Ovary (tissue), 9 donors: Measurements from ENCODE around the gene TNFRSF9. TPM values are rescaled to one million over a fixed set of nuclear protein-coding genes. Genes with fewer than 3 reads are reported as not detected.
A peak's percentile ranks its signal among the peaks of the same experiment; 100 is the strongest.

Experiments
- DNase-seq, 5 donors: peaks; one replicate each; pipeline ENCODE4 v3.0.0-alpha.2; 2019 to 2020
- H3K27ac ChIP-seq, 2 donors: fragments of 200-600 bp; one replicate each; pipeline versions ENCODE4 v1.5.1 to v1.8.0; 2019 to 2022
- H3K27me3 ChIP-seq: fragments of 200-600 bp; one replicate; pipeline ENCODE4 v1.8.0; 2022
- H3K36me3 ChIP-seq: fragments of 200-600 bp; sonication (generic); one replicate; pipeline ENCODE4 v1.5.1; 2019
- H3K4me1 ChIP-seq: one replicate; pipeline ENCODE4 v1.8.1; 2013; ENCODE audit warnings: mild to moderate bottlenecking, moderate library complexity; ENCODE audit not compliant: insufficient read depth
- H3K4me3 ChIP-seq: fragments of 200-600 bp; sonication (generic); one replicate; pipeline ENCODE4 v1.5.1; 2017
- H3K9me3 ChIP-seq, 2 donors: fragments of 200-600 bp in 1 of 2; sonication (generic) in 1 of 2; one replicate each; pipeline versions ENCODE4 v1.5.1 to v1.8.1; 2013 to 2019; ENCODE audit warnings: mild to moderate bottlenecking in 1 of 2, moderate library complexity in 1 of 2
- CTCF ChIP-seq, 3 donors: fragments of 450-650 bp in 2 of 3; fragments of 200-600 bp in 1 of 3; IDR thresholded peaks; one replicate each; pipeline versions ENCODE4 v1.5.1 to v1.8.0; 2016 to 2022; ENCODE audit warnings: antibody characterized with exemption in 3 of 3, mild to moderate bottlenecking in 1 of 3
- EP300 ChIP-seq: sonication (generic); formaldehyde crosslinking; IDR thresholded peaks from one replicate; pipeline ENCODE4 v1.6.1; 2017; ENCODE audit warnings: antibody characterized with exemption
- POLR2A ChIP-seq: fragments of 450-650 bp; IDR thresholded peaks from one replicate; pipeline ENCODE4 v1.6.1; 2017; ENCODE audit warnings: antibody characterized with exemption, mild to moderate bottlenecking, moderate library complexity
- WGBS, 3 donors: extraction: QIAGEN DNeasy Blood & Tissue Kit in 1 of 3; methylation state at CpG; one replicate each; pipeline versions ENCODE4 v1.1.5 to v1.1.7; 2013 to 2017; 5-methylcytosine and 5-hydroxymethylcytosine counted together
- intact Hi-C, 4 donors: fragments of 100-400 bp; cut with DNase I; formaldehyde crosslinking; loops; one replicate each; pipeline versions ENCODE4 v1.11.0 to v1.15.1; 2022 to 2023
- polyA plus RNA-seq, 2 donors: library from polyadenylated mRNA; stranded (reverse); fragments of 200-250 nt in 1 of 2; fragments of 350-450 nt in 1 of 2; fragmentation: Illumina TruSeq in 1 of 2; extraction: RNeasy Lipid Tissue Mini Kit (QIAGEN cat#74804) in 1 of 2; gene quantifications; one replicate each; pipeline ENCODE4 v1.2.3, GENCODE V29; 2013 to 2014
- total RNA-seq, 7 donors: library from RNA; depleted of rRNA in 2 of 7; stranded (reverse); fragments of >200 nt in 2 of 7; fragmentation: NEBNext Ultra II Directional in 3 of 7; extraction: Animal tissue kit (Norgen Biotek cat#: 25700) in 3 of 7; gene quantifications; one replicate each; pipeline versions ENCODE4 v1.1.0 to v1.2.4, GENCODE V29; 2016 to 2023
- donor health status: DM: no; HTN: no; CAD: no; lungs with moderate emphysema.
- donor health status: DM: no; HTN: no; CAD: no.
- donor health status: Bipolar disorder and iron deficiency.
- donor health status: DM: yes; HTN: yes; CAD: no.
- donor health status: DM: no; HTN: no; CAD: no.
- donor health status: DM: yes; HTN: yes; CAD: no.

The TNFRSF9 gene
- total and polyA plus RNA-seq, 9 donors, result 0.05 to 0.10 (median 0.08) TPM; not detected in 6

GRCh38 chr1:7985851-7986612 is 45.4 kb upstream of the TNFRSF9 start:
- intact Hi-C loops, result loop anchor here in 1 of 4 donors (10.0 kb wide), 1 partner anchor 359 kb away; no protein-coding TSS in a partner anchor
- Histone ChIP-seq H3K27ac (peak overlapping the region in 1 of 2 donors; percentile 38), H3K4me1 (peaks cover 5% of the 10 kb centered on the region), H3K4me3 (no peak overlapping the region), H3K36me3 (no peaks in the 10 kb centered on the region), H3K9me3 (no peaks in the 10 kb centered on the region), H3K27me3 (no peaks in the 10 kb centered on the region)
- TF ChIP-seq CTCF (IDR thresholded peaks at IDR 0.05) (no peak), POLR2A (no peak), EP300 (no peak)
- WGBS, 3 donors, result 62 to 71% (median 69%) methylated on average over 15 of the region's 15 CpGs
- DNase-seq, result no peak

GRCh38 chr1:7984811-7985210 is 44.2 kb upstream of the TNFRSF9 start:
- intact Hi-C loops, result loop anchor here in 3 of 4 donors (5.0 to 10.0 kb wide), 5 partner anchors 47 to 360 kb away; partner anchors contain the start of gene SLC45A1 (in 1 of the 3)
- no peaks in the 10 kb centered on the region for H3K36me3 ChIP-seq
- 92 to 93% (median 92%) methylated on average over 15 of the region's 15 CpGs for WGBS, 3 donors

GRCh38 chr1:7983086-7983778 is 42.6 kb upstream of the TNFRSF9 start:
- Histone ChIP-seq H3K27me3 (no peaks in the 10 kb centered on the region), H3K4me1 (peaks cover 1% of the 10 kb centered on the region), H3K27ac (no peak overlapping the region), H3K4me3 (no peak overlapping the region), H3K36me3 (no peaks in the 10 kb centered on the region), H3K9me3 (no peaks in the 10 kb centered on the region)
- 87 to 91% (median 89%) methylated on average over 15 of the region's 15 CpGs for WGBS, 3 donors
- TF ChIP-seq CTCF (IDR thresholded peaks at IDR 0.05) (no peak), POLR2A (no peak), EP300 (no peak)
- intact Hi-C loops, result loop anchor here (2.0 to 10.0 kb wide), 6 partner anchors 49 to 362 kb away; partner anchors contain the start of gene SLC45A1 (in 1 of the 4)
- DNase-seq, result no peak

More at GRCh38 chr1:7984811-7985210, 44.2 kb upstream of the TNFRSF9 start:
- Histone ChIP-seq H3K4me3 (no peak overlapping the region), H3K27me3 (no peaks in the 10 kb centered on the region), H3K4me1 (peaks cover 3% of the 10 kb centered on the region), H3K9me3 (no peaks in the 10 kb centered on the region), H3K27ac (no peak overlapping the region)
- DNase-seq, result no peak
- no peak for TF ChIP-seq CTCF (IDR thresholded peaks at IDR 0.05)
- no peak for TF ChIP-seq EP300
- no peak for TF ChIP-seq POLR2A

- intact Hi-C loops, result loop anchor here in 3 of 4 donors (5.0 to 10.0 kb wide), 5 partner anchors 51 to 364 kb away; partner anchors contain the start of gene SLC45A1 (in 1 of the 3)
- no peaks in the 10 kb centered on the region for H3K36me3 ChIP-seq
- no peak overlapping the region for H3K27ac ChIP-seq
These were observed 40.3 kb upstream of the TNFRSF9 start for GRCh38 chr1:7980984-7981383.

More at GRCh38 chr1:7980984-7981383, 40.3 kb upstream of the TNFRSF9 start:
- H3K4me3 ChIP-seq, result no peak overlapping the region
- peaks cover 1% of the 10 kb centered on the region for H3K4me1 ChIP-seq
- no peaks in the 10 kb centered on the region for H3K27me3 ChIP-seq
- DNase-seq, result no peak
- TF ChIP-seq EP300, result no peak
- TF ChIP-seq POLR2A, result no peak
- TF ChIP-seq CTCF (IDR thresholded peaks at IDR 0.05), result no peak
- WGBS, 3 donors, result 83 to 85% (median 85%) methylated on average over 7 of the region's 7 CpGs
- H3K9me3 ChIP-seq, result no peaks in the 10 kb centered on the region
